NAMALWA (cell line): ENCODE results near the gene PSMD8.
A peak's percentile ranks its signal among the peaks of the same experiment; 100 is the strongest.
"Not testable (repeated sequence)": the region's sequence is repeated elsewhere in the genome, so short reads cannot be mapped to it uniquely, and the experiment has no call there.

ENCODE experiments used
- DNase-seq: peaks from one replicate; pipeline ENCODE4 v3.0.0-alpha.2; 2015; ENCODE audit warnings: low spot score

PSMD8 gene

DNA sequence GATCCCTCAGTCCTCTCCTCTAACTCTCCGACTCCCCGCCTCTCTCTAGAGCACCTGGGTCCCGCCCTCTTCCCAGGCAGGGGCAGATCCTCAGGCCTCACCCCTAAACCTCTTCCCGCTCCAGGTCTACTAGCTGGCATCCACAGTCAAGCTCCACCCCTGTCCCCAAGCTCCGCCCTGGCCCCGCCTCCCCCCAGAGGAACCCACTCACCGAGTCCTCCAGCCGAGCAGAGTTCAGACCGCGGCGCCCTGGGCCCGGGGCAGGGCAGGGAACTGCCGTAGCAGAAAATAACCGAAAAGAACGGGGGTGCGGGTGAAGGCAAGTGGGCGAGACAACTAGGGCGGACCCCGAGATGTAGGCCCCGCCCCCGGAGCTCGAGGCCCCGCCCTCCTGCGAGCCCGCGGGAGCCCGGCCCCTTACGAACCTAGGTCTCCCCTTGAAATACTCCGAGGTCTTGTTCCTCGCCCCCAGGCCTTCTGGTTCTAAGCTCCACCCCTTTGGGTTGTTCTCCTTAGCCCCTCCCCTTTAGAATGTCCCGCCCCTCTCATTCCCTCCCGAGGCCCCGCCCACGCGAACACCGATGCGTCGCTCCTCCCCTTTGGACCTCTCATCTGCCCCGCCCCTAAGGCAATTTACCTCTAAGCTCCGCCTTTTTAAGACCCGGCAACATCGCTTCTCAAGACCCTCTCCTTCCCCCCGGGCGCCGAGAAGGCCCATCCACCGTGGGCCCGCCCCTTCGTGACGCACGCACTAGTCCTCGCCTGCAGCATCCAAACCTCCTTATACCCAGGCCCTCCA, 13.4 kb downstream of the PSMD8 start, which contains the start of gene GGN:
TSS of gene GGN (minus strand) at position 485 of the 799 bp plus-strand sequence. CDS start 773 bp downstream, outside the sequence.
- peak; percentile 94 for DNase-seq

DNA sequence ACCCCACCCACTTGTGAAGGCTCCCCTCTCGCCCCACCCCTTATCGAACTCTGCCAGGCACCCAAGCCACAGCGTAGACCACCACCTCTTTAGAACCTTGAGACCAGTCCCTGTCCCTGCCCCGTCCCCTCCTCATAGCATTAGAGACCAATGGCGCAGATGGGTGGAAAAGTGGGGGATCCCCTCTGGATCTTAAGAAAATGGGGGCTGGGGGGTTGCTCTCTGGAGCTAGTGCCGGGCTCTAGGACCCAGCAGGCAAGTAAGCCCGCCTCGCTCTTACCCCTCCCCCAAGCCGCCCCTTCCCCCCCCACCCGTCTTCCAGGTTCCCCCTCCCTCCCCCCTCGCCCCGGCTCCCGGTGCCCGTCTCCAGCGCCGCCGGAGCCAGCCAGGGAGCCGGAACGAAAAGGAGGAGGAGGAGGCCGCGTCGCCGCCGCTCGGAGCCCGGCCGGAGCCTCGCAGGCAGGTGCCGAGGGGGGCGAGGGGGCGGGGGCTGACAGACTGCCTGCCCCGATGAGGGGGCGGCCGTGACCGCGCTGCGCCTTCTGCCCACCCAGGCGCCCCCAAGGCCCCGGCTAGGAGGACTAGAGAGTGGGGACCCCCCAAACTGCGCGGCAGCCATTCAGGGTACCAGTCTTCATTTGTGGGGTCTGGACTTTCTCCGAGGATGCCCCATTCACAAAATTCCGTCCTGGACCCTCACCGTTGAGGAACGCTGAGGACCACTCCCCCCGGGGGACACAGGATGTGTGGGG, 14.2 kb downstream of the PSMD8 start, which contains the start of gene SPRED3:
TSS of gene SPRED3 (plus strand) at position 349 of the 752 bp plus-strand sequence. CDS start 1,606 bp downstream, outside the sequence.
- DNase-seq = no peak

DNA sequence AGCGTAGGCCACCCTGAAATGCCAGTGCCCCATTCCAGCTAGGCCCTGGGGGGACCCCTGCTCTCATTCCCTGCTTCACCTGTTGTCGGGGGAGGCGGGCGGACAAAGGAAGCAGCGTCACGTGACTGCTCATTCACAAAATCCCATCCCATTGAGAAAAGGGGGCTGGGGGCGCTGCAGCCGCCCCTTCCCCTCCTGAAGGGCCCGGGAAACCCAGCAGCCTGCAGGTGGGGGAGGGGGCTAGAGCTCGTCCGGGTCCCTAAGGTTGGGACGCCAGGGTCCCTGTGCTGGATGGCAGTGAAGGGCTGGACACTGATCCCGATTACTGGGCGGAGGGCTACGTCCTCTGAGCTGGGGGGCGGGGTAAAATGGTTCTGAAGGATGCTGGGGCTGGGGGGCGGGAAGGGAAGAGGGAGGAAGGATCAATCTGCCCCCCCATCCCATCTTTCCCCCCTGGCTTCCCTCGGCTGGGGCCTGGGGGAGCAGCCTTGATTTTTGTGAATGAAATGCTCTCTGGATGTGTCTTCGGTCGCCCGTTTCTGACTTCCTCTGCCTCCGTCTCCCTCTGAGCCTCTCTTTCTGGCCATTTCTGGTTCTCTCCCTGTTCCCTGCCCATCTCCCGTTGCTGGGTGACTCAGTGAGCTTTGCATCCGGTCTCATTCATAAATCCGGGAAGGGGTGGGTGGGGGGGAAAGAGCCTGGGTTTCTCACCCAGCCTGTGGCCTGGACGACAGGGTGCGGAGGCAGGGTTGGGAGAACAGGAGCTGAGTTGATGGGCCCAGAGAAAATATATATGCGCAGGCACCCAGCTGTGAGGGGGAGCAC, 14.9 kb downstream of the PSMD8 start:
- DNase-seq = no peak

DNA sequence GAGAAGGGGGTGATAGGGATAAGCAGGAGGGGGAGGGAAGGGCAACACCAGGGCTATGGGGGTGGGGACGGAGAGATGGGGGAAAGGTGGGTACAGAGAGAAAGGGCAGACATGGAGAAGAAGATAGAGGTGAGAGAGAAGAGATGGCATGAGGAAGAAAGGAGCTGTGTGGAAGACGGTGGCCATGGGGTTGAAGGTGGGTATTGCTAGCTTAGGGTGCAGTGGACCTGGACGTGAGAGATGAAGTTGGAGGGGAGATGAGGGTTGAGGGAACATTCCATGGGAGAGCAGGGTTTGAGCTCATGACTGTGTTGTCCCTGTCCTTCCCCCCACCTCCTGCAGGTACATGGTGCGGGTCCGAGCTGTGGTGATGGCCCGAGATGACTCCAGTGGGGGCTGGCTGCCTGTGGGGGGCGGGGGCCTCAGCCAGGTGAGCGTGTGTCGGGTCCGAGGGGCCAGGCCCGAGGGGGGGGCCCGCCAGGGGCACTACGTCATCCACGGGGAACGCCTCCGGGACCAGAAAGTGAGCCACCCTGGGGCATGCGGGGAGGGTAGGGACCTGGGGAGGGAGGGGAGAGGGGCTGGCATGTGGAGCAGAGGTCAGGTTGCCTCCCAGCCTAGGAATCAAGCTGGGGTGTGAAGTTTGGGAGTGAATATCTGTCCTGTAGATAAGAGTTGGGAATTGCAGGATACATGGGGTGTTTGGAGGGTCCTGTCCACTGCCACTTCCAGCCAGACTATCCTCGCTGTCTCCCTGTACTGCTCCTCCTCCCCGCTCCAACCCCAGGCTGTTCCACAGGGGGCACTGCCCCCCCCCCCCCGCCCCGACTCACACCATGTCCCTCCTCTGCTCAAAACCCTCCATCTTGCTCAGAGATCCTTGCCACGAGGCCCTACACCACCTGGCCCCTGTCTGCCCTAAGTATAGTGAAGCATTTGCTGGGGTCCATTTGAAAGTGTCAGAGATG, 15.9 kb downstream of the PSMD8 start:
- no peak for DNase-seq

DNA sequence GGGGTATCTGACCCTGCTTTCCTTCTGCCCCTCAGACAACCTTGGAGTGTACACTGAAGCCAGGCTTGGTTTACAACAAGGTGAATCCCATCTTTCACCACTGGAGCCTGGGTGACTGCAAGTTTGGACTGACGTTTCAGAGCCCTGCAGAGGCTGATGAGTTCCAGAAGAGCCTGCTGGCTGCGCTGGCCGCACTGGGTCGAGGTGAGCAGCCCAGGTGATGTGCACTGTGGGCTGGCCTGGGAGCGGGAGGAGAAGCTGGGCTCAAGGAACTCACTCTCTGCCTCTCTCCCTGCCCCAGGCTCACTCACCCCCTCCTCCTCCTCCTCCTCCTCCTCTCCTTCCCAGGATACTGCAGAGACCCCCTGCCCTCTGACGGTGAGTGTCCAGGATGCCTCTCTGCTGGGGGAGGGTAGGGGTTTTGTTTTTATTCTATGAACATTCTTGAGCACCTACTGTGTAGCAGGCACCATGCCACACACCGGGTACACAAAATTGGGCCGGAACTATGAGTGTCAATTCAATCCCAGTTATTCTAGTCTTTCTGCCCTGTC, 17.6 kb downstream of the PSMD8 start:
- no peak for DNase-seq

DNA sequence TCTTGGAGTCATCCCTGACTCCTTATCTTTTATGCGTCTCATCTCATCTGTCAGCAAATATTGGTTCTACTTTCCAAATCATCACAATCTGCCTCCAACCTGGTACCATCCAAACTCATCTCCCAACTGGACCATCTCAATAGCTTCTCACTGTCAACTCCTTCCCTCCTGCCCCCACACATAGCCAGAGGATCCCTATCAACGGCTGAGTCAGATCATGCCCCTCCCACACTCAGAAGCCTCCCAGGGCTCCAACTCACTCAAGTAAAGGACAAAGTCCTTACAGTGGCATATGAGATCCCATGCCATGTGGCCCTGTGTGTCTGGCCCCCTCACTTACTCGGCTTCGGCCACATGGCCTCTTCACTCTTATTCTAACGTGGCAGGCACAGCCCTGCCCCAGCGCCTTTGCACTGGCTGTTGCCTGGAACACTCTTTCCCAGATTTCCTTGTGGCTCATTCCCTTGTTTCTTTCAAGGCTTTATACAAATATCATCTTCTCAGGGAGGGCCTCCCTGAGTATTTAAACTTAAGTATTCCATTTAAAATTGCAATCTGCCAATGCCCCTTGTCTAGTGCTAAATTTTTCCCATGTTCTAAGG, 18.4 kb downstream of the PSMD8 start:
- DNase-seq = no peak

DNA sequence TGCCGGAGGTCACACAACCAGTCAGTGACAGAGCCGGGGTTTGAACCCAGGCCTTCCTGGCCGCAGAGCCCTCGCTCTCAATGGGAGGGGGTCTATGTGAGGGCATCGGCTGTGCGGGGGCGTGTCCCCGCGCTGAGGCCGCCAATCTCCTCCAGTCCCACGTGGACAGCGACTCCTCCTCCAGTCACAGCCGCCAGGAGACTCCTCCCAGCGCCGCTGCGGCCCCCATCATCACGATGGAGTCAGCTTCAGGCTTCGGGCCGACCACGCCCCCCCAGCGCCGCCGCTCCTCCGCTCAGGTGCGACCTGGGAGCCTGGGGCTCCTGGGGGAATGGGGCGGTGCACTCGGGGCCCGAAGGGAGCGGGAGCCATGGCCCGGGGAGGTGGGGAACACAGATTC, 20.1 kb downstream of the PSMD8 start:
- no peak for DNase-seq

DNA sequence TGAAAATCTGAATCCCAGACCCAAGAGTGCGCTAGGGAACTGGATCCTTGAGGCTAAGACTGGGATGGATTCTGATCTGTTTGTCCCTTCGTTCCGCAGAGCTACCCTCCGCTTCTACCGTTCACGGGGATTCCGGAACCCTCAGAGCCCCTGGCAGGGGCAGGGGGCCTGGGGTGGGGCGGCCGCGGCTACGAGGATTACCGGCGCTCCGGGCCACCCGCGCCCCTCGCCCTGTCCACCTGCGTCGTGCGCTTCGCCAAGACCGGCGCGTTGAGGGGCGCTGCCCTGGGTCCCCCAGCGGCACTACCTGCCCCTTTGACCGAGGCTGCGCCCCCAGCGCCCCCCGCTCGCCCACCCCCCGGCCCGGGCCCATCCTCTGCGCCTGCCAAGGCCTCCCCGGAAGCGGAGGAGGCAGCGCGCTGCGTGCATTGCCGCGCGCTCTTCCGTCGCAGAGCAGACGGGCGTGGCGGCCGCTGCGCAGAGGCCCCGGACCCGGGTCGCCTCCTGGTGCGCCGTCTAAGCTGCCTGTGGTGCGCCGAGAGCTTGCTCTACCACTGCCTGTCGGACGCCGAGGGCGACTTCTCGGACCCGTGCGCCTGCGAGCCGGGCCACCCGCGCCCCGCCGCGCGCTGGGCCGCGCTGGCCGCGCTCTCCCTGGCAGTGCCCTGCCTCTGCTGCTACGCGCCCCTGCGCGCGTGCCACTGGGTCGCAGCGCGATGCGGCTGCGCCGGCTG, 21.2 kb downstream of the PSMD8 start:
- DNase-seq = no peak

DNA sequence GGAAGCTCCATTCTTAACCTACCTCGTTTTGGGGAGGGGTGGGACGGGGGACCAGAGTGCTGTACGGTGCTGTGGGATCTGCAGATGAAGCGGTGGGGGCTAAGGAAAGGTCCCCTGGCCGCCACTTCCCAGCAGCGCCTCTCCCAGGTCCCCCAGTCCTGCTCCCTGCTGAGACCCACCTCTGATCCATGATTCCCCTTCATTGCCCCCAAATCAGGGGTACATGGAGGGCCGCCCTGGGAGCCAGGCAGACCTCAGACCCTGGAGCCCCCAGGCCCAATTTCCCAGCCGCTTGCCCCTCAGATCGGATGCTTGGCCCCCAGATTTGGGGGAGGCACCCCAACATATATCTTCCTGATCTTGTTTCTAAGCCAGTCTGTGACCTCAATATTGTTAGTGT, 24.7 kb downstream of the PSMD8 start:
- no peak for DNase-seq

DNA sequence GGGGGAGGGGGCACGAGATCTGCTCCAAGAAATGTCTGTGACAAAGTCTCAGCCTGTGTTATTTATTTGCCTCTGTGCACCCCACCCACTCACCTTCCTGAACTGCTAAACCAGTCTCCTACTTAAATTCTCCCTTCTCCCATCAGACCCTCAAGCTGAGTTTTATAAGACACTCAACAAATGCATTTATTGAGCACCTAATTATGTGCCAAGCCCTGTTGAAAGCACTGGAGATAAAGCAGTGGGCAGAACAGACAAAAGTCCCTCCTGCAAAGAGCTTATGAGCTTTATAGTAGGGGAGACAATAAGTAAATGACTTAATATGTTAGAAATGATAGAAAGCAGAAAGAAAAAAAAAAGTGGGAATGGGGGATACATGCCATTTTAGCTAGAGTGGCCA, 25.2 kb downstream of the PSMD8 start:
- no peak for DNase-seq

DNA sequence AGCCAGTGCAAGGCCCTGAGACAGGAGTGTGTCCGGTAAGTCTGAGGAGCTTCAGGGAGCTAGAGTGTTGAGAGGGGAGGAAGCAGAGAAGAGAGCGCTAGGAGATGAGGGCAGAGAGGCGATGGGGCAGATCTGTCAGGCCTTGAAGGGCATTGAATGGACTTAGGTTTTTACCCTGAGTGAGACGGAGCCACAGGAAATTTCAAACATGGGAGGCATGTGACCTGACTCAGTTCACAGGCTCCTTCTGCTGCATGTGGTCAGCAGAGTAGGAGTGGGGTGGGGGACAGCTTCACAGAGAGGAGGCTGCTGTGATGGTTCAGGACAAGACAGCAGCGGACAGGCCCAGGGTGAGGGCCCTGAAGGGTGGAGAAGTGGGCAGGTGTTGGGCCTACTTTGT, 26.0 kb downstream of the PSMD8 start:
- no peak for DNase-seq

DNA sequence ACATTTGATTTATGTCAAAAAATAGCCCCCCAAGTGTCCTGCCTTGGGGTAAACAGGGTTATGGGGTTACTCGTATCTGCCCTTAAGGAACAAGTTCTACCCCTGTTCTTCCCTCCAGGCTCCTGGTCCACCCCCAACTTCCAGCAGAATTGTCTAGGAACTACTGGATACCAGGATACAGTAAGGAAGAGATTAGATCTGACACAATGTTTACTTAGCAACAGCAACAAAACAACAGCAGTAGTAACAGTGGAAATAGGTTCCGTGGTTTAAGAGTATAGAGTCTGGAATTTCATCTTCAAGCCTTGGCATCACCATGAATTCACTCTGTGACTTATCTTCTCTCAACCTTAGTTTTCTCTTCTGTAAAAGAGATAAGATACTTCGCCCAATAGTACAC, 26.8 kb downstream of the PSMD8 start:
- no peak for DNase-seq

DNA sequence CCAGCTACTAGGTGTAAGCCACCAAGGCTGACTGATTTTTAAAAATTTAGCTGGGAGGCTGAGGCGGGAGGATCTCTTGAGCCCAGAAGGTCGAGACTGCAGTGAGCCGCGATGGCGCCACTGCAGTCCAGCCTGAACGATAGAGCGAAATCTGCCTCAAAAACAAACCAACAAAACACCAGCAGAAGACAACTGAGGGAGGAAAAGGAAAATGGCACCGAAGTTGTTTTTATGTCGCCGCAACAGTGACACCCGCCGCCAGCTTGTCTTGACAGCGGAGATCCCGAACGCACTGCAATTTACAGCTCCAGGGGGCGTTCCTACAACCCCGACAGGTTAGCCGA, 28.2 kb downstream of the PSMD8 start:
- DNase-seq = no peak

DNA sequence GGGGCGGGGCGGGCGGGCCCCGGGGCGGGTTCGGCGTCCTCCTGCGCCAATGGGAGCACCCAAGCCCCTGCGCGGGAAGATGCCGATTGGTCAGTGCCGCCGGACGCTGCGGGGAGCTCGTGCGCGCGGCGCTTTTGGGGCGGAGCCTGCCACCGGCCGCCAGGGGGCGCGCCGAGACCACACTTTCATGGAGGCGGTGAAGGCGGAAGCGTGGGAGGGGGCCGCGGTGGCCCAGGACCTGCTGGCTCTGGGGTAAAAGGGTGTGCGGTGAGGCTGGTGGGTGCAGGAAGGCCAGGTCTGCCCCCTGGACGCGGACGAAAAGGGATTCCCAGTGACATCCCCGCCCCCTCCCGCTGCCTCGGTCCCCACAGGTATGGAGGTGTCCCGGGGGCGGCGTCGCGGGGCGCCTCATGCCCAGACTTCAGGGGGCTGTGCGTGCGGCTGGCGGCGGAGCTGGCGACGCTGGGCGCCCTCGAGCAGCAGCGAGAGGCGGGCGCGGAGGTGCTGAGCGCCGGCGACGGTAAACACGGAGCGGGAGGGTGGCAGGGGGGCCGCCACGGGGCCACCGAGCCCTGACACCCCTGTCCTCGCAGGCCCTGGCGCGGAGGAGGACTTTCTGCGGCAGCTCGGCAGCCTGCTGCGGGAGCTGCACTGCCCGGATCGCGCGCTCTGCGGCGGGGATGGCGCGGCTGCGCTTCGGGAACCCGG, 28.8 kb downstream of the PSMD8 start, which contains the start of gene FAM98C:
TSS of gene FAM98C (plus strand) at position 127 of the 708 bp plus-strand sequence. CDS start at position 188, 61 bp downstream.
- DNase-seq = peak; percentile 98

DNA sequence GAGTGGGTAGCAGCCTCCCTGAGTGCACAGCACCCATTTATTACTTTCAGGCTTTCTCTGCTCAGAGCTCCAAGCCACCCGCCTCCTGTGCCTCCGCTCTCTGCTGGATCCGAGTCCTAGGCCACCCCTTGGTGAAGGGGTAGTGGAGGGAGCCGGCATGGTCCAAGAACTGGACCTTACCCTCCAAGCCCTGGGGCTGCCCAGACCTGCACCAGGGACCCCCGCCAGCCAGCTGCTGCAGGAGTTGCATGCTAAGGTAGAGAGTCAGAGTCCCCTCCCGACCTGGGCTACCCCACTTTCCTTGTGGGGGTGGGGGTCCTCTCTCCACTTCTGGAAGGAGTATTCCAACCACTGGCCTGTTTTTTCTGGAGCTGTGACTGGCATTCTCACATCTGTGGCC, 30.5 kb downstream of the PSMD8 start:
- DNase-seq = no peak

DNA sequence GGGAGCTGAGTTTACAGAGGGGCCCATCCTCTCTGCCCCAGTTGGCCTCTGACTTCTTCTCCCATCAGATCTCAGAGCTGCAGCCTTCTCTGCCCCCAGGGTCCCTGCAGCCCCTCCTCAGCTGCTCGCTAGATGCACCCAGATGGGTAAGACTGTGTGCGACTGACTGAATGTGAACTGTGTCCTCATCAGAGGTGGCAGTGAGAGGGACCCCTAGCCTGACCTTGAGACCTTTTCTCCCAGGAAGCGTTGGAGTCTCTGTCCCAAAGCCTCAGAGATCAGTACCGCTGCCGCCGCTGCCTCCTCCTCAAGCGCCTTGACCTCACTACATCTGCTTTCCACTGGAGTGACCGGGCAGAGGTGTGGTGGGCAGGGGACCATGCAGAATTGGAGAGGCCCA, 30.9 kb downstream of the PSMD8 start:
- DNase-seq = no peak

DNA sequence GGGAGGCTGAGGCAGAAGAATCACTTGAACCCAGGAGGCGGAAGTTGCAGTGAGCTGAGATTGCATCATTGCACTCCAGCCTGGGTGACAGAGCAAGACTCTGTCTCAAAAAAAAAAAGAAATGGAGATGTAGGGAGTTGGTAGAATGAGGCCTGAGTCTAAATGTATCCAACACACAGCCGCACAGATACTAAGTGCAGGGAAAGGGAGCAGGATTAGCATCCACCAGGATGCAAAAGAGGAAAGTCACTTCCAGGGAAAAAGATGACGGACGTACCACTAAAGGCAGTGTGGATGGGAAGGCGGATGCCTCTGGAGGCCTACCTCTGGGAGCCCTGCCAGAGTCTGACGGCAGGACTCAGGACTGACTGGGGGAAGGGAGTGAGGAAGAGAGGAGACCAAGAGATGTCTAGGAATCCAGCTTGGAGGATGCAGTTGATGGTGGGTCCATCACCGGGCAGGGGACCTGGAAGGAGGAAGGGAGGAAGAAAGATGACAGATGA, 35.3 kb downstream of the PSMD8 start:
- DNase-seq = no peak

DNA sequence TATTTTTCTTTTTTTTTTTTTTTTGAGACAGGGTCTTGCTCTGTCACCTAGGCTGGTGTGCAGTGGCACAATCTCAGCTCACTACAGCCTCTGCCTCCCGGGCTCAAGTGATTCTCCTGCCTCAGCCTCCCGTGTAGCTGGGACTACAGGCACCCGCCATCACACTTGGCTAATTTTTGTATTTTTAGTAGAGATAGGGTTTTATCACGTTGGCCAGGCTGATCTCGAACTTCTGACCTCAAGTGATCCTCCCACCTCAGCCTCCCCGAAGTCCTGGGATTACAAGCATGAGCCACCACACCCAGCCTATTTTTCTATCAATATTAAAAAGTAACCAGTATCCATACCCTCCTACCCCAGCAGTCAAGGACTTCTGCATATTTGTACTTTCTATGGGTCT, 36.0 kb downstream of the PSMD8 start:
- not testable (repeated sequence) for DNase-seq
